ENCODE measurements around the gene ATXN1.

Gene ATXN1

GRCh38 chr6:16418151-16418550, 343.1 kb downstream of the ATXN1 start:
- DNase-seq (ENCODE audit: extremely low read depth, low read depth), result no peak
- no peak overlapping the region for H3K4me3 ChIP-seq (replicated peaks; ENCODE audit: low read depth, low read length)
- TF ChIP-seq CTCF (IDR thresholded peaks at IDR 0.05; ENCODE audit: low read depth, low read length, missing control alignments), result no peak

DNA sequence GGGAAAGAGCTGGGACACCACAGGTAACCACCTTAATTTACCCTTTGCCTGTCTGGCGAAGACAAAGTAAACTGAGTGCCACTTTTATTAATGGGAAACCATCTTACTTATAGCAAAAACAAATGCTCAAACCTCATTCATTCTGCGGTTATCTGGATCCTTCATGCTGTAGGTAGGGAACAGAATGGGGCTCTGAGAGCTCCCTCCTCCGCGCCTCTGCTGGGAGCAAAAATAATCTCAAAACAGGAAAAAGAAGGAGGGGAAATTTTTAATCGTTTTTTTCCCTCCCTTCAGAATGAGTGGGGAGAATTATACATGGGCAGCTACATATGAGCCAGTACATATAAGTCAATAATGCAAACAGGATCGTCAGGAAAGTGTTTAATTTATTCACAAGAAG, 345.6 kb downstream of the ATXN1 start:
- DNase-seq (ENCODE audit: extremely low read depth, low read depth), result no peak
- no peak overlapping the region for H3K4me3 ChIP-seq (replicated peaks; ENCODE audit: low read depth, low read length)
- no peak for TF ChIP-seq CTCF (IDR thresholded peaks at IDR 0.05; ENCODE audit: low read depth, low read length, missing control alignments)

- no peak for TF ChIP-seq CTCF (IDR thresholded peaks at IDR 0.05; ENCODE audit: low read depth, low read length, missing control alignments)
- DNase-seq (ENCODE audit: extremely low read depth, low read depth), result no peak
- no peak overlapping the region for H3K4me3 ChIP-seq (replicated peaks; ENCODE audit: low read depth, low read length)
Observed at GRCh38 chr6:16414205-16414604, 347.1 kb downstream of the ATXN1 start.

GRCh38 chr6:16413399-16413798, 347.9 kb downstream of the ATXN1 start:
- no peak for TF ChIP-seq CTCF (IDR thresholded peaks at IDR 0.05; ENCODE audit: low read depth, low read length, missing control alignments)
- no peak for DNase-seq (ENCODE audit: extremely low read depth, low read depth)
- H3K4me3 ChIP-seq (replicated peaks; ENCODE audit: low read depth, low read length), result no peak overlapping the region

- no peak for TF ChIP-seq CTCF (IDR thresholded peaks at IDR 0.05; ENCODE audit: low read depth, low read length, missing control alignments)
- no peak overlapping the region for H3K4me3 ChIP-seq (replicated peaks; ENCODE audit: low read depth, low read length)
- no peak for DNase-seq (ENCODE audit: extremely low read depth, low read depth)
Observed at GRCh38 chr6:16412982-16413381, 348.3 kb downstream of the ATXN1 start.

- no peak for DNase-seq (ENCODE audit: extremely low read depth, low read depth)
- no peak for TF ChIP-seq CTCF (IDR thresholded peaks at IDR 0.05; ENCODE audit: low read depth, low read length, missing control alignments)
- H3K4me3 ChIP-seq (replicated peaks; ENCODE audit: low read depth, low read length), result no peak overlapping the region
Observed at GRCh38 chr6:16412171-16412570, 349.1 kb downstream of the ATXN1 start.

Measured in HFF-Myc (cell line).